ENCODE data around the gene ROBO1.

- TF ChIP-seq POLR2AphosphoS5 (IDR thresholded peaks at IDR 0.05; ENCODE audit: low read depth, low read length) = no peak
- TF ChIP-seq POLR2A (IDR thresholded peaks at IDR 0.05; ENCODE audit: low read depth, low read length) = no peak
- no peak for TF ChIP-seq TAF1 (IDR thresholded peaks at IDR 0.05; ENCODE audit: borderline replicate concordance, low read depth, low read length)
These were observed 371.2 kb downstream of the ROBO1 start for GRCh38 chr3:79396595-79396994.

All from GM12892 (cell line).